Endothelial cell of umbilical vein (primary cell): ENCODE results near the gene SCN4A.

Experiments used
- EZH2 ChIP-seq: IDR thresholded peaks from 2 replicates; pipeline ENCODE4 v1.6.1; 2012; ENCODE audit warnings: borderline replicate concordance, low read depth, mild to moderate bottlenecking, moderate library complexity, low read length, inconsistent platforms; ENCODE audit not compliant: severe bottlenecking
- MYC ChIP-seq: IDR thresholded peaks from one replicate; pipeline ENCODE4 v1.6.1; 2011; ENCODE audit warnings: mild to moderate bottlenecking, low read depth, low read length
- POLR2A ChIP-seq: IDR thresholded peaks from 2 replicates; pipeline ENCODE4 v1.6.1; 2012; ENCODE audit warnings: low read depth, mild to moderate bottlenecking, control low read depth, low read length
- POLR2AphosphoS5 ChIP-seq: IDR thresholded peaks from 2 replicates; pipeline ENCODE4 v1.6.1; 2012; ENCODE audit warnings: low read depth, mild to moderate bottlenecking, control low read depth, low read length, moderate library complexity; ENCODE audit not compliant: insufficient read depth
- TF ChIP-seq, protein P1 (sequence below), 2 donors: IDR thresholded peaks; 1 replicate in 1 of 2; 2 replicates in 1 of 2; pipeline ENCODE4 v1.5.1; 2011; ENCODE audit warnings: low read length in 2 of 2, mild to moderate bottlenecking in 2 of 2, moderate library complexity in 2 of 2, control low read depth in 1 of 2, inconsistent platforms in 1 of 2, low read depth in 1 of 2; ENCODE audit not compliant: insufficient read depth in 1 of 2; ENCODE audit errors: extremely low read depth in 1 of 2

DNA sequence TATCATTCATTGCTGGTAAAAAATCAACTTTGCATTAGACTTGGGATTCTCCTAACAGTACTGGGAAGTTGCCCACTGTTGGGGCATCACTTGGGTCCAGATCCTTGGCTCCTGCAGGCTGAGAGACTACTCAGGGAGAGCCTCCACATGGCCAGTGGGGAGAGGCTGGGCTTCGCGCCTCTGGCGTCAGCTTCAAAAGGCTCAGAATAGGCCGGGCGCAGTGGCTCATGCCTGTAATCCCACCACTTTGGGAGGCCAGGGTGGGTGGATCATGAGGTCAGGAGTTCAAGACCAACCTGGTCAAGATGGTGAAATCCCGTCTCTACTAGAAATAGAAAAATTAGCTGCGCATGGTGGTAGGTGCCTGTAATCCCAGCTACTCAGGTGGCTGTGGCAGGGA, 58.2 kb downstream of the SCN4A start:
- no peak for TF ChIP-seq POLR2A
- TF ChIP-seq, protein P1, sequence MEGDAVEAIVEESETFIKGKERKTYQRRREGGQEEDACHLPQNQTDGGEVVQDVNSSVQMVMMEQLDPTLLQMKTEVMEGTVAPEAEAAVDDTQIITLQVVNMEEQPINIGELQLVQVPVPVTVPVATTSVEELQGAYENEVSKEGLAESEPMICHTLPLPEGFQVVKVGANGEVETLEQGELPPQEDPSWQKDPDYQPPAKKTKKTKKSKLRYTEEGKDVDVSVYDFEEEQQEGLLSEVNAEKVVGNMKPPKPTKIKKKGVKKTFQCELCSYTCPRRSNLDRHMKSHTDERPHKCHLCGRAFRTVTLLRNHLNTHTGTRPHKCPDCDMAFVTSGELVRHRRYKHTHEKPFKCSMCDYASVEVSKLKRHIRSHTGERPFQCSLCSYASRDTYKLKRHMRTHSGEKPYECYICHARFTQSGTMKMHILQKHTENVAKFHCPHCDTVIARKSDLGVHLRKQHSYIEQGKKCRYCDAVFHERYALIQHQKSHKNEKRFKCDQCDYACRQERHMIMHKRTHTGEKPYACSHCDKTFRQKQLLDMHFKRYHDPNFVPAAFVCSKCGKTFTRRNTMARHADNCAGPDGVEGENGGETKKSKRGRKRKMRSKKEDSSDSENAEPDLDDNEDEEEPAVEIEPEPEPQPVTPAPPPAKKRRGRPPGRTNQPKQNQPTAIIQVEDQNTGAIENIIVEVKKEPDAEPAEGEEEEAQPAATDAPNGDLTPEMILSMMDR (IDR thresholded peaks at IDR 0.05; ENCODE audit: extremely low read depth in 1 of 2, insufficient read depth in 1 of 2, low read depth in 1 of 2, low read length in 2 of 2): no peak
- no peak for TF ChIP-seq EZH2
- no peak for TF ChIP-seq POLR2AphosphoS5
- TF ChIP-seq MYC: no peak
